ENCODE data around the gene KANSL1L. TPM values are rescaled to one million over a fixed set of nuclear protein-coding genes. Genes with fewer than 3 reads are reported as not detected.

KANSL1L gene
- total RNA-seq, 1 donor from 2014 or later = 18.3 TPM

DNA sequence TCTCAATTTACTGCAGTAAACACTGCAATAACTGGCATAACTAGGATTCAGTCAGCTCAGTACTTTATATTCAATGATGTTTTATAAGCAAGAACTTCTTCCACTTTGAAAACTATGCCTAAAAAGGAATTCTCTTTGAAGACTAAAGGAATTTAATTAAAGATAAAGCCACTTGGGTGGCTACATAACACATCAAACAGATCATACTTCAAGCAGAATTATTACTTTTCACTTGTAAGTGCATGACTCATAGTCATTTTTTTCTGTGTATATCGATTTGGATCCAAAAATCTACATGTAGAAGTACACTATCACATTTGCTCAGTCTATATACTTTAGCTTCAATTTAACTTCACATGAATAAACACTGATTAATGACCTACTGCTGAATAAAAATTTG lies 4.0 kb downstream of the KANSL1L start:
- Mint-ChIP-seq H3K4me1 (peaks cover 30% of the 10 kb centered on the region), H3K27ac (ENCODE audit: unreplicated experiment) (no peak overlapping the region), H3K4me3 (no peak overlapping the region), H3K27me3 (ENCODE audit: low read depth) (no peaks in the 10 kb centered on the region), H3K9me3 (no peaks in the 10 kb centered on the region), H3K36me3 (ENCODE audit: low read depth) (no peaks in the 10 kb centered on the region)
- no peak for TF ChIP-seq CTCF (conservative IDR thresholded peaks at IDR 0.05)
- no peak for DNase-seq (ENCODE audit: low read depth, low spot score)

DNA sequence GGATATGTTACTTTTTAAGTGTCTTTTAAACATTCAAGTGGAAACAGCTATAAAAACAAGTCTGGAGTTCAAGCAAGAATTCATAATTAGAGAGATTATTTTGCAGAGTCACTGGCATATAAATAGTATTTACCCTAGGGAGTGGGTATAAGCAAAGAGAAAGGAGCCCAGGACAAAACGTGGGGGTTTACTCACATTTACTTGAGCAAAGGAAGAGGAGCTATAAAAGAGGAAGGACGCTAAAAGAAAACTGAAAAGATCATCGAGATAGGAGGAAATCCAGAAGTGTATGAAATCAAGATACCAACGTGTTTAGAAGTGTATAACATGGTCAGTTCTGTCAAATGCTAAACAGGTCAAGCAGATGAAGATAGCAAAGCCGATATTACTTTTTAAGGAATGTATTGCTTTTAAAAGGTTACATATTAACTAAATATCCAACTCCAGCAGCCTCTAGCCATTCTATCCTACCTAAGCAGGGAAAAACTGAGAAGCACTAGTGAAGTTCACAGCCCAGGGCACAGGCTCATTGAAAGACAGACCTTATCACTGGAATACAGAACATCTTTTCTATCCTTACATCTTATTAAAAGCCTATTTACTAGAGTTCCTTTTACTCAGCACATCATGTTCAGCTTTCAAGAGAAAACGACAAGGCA lies 8.6 kb downstream of the KANSL1L start:
- Mint-ChIP-seq H3K36me3 (ENCODE audit: low read depth) (no peaks in the 10 kb centered on the region), H3K4me3 (no peak overlapping the region), H3K9me3 (no peaks in the 10 kb centered on the region), H3K27me3 (ENCODE audit: low read depth) (no peaks in the 10 kb centered on the region), H3K27ac (ENCODE audit: unreplicated experiment) (no peak overlapping the region), H3K4me1 (peaks cover 3% of the 10 kb centered on the region)
- no peak for DNase-seq (ENCODE audit: low read depth, low spot score)
- TF ChIP-seq CTCF (conservative IDR thresholded peaks at IDR 0.05) = no peak

DNA sequence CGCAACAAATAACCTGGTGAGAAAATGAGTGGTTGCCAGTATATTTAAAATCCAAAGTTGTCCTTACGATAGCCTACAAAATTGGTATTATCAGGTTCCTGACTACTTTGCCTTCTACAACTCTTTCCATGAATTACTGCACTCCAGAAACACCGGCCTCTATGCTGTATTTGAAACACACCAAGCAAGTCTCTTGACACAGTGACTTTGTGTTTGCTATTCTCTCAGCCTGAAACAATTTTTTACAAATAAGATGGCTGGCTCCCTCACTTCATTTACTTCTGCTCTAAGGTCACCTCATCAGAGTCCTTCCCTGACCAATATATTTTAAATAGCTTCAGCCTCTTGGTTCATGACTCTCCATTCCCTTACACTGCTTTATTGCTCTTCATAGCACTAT lies 12.2 kb downstream of the KANSL1L start:
- no peak overlapping the region for H3K27ac Mint-ChIP-seq (ENCODE audit: unreplicated experiment)
- peaks cover 5% of the 10 kb centered on the region for H3K36me3 Mint-ChIP-seq (ENCODE audit: low read depth)
- DNase-seq (ENCODE audit: low read depth, low spot score) = no peak
- H3K27me3 Mint-ChIP-seq (ENCODE audit: low read depth) = no peaks in the 10 kb centered on the region
- H3K9me3 Mint-ChIP-seq = no peaks in the 10 kb centered on the region
- peaks cover 3% of the 10 kb centered on the region for H3K4me1 Mint-ChIP-seq
- no peak for TF ChIP-seq CTCF (conservative IDR thresholded peaks at IDR 0.05)
- H3K4me3 Mint-ChIP-seq = no peak overlapping the region

DNA sequence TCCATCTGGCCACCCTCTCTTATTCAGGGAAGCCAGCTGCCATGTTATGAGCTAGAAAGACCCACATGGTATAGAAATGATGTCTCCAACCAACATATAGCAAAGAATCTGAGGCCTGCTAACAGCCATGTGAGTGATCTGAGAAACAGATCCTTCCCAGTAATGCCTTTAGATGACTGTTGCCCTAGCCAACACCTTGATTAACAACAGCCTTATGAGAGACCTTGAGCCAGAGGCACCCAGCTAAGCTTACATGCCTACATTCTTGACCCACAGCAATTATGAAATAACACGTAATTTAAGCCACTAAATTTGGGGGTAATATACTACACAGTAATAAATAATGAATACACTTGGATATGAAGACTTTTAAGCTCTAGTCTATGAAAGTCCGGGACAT lies 13.0 kb downstream of the KANSL1L start:
- TF ChIP-seq CTCF (conservative IDR thresholded peaks at IDR 0.05) = no peak
- H3K27me3 Mint-ChIP-seq (ENCODE audit: low read depth) = no peaks in the 10 kb centered on the region
- H3K4me3 Mint-ChIP-seq = no peak overlapping the region
- H3K27ac Mint-ChIP-seq (ENCODE audit: unreplicated experiment) = peak overlapping the region; percentile 67
- peaks cover 3% of the 10 kb centered on the region for H3K4me1 Mint-ChIP-seq
- peaks cover 11% of the 10 kb centered on the region for H3K36me3 Mint-ChIP-seq (ENCODE audit: low read depth)
- DNase-seq (ENCODE audit: low read depth, low spot score) = no peak
- H3K9me3 Mint-ChIP-seq = no peaks in the 10 kb centered on the region

DNA sequence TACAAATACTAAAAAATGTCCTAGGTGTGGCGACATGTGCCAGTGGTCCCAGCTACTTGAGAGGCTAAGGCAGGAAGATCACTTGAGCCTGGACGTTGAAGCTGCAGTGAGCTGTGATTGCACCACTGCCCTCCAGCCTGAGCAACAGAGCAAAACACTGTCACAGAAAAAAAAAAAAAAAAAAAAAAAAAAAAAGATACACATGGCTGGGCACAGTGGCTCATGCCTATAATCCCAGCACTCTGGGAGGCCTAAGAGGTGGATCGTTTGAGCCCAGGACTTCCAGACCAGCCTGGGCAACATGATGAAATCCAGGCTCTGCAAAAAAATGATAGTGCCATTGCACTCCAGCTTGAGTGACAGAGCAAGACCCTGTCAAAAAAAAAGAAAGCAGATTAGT lies 13.7 kb downstream of the KANSL1L start:
- TF ChIP-seq CTCF (conservative IDR thresholded peaks at IDR 0.05) = no peak
- no peaks in the 10 kb centered on the region for H3K27me3 Mint-ChIP-seq (ENCODE audit: low read depth)
- H3K4me3 Mint-ChIP-seq = no peak overlapping the region
- no peaks in the 10 kb centered on the region for H3K9me3 Mint-ChIP-seq
- H3K27ac Mint-ChIP-seq (ENCODE audit: unreplicated experiment) = no peak overlapping the region
- H3K4me1 Mint-ChIP-seq = no peaks in the 10 kb centered on the region
- DNase-seq (ENCODE audit: low read depth, low spot score) = no peak
- H3K36me3 Mint-ChIP-seq (ENCODE audit: low read depth) = peaks cover 11% of the 10 kb centered on the region

Measured in neural crest cell (in vitro differentiated cells).